H1 (cell line): ENCODE results near the gene HSD17B2. TPM values are rescaled to one million over a fixed set of nuclear protein-coding genes. Genes with fewer than 3 reads are reported as not detected.

ENCODE experiments used
- CTCF ChIA-PET: fragments of 300-600 bp; sonication (Branson Sonifier 250); formaldehyde crosslinking; loops from one replicate; lab custom pipeline; 2021; ENCODE audit not compliant: partially characterized antibody; lab: Charles Lee
- POLR2A ChIA-PET: fragments of 300-600 bp; sonication (Branson Sonifier 250); formaldehyde crosslinking; loops from one replicate; lab custom pipeline; 2021; ENCODE audit warnings: inconsistent platforms; ENCODE audit not compliant: partially characterized antibody; lab: Charles Lee
- DNase-seq, 2 experiments: peaks; one replicate each; pipeline versions ENCODE4 v3.0.0 to v3.0.0-alpha.2; 2010 to 2022; ENCODE audit warnings: low spot score in 2 of 2, low read depth in 1 of 2, mixed read lengths in 1 of 2
- FAIRE-seq: peaks from 2 replicates; lab custom pipeline; 2011; peaks lifted over from hg19 to GRCh38; lab: Jason Lieb, UNC
- H2AFZ ChIP-seq: 2 replicates; pipeline ENCODE4 v1.8.1; 2012; ENCODE audit warnings: low read length, inconsistent platforms
- H2AK5ac ChIP-seq: 2 replicates; pipeline ENCODE4 v1.6.1; 2013; ENCODE audit warnings: low read depth, low read length
- H2BK120ac ChIP-seq: replicated peaks from 2 replicates; pipeline ENCODE3; 2013; ENCODE audit warnings: low read depth, low read length, inconsistent platforms
- H2BK12ac ChIP-seq: 2 replicates; pipeline ENCODE4 v1.6.1; 2013; ENCODE audit warnings: low read depth, low read length
- H2BK15ac ChIP-seq: 2 replicates; pipeline ENCODE4 v1.6.1; 2013; ENCODE audit warnings: low read length
- H2BK20ac ChIP-seq: 2 replicates; pipeline ENCODE4 v1.6.1; 2013; ENCODE audit warnings: low read length
- H2BK5ac ChIP-seq: 2 replicates; pipeline ENCODE4 v1.6.1; 2013; ENCODE audit warnings: low read depth, low read length
- H3K14ac ChIP-seq: 2 replicates; pipeline ENCODE4 v1.6.1; 2013; ENCODE audit warnings: inconsistent platforms; ENCODE audit not compliant: insufficient read length
- H3K18ac ChIP-seq: 2 replicates; pipeline ENCODE4 v1.6.1; 2013; ENCODE audit warnings: low read length; ENCODE audit errors: extremely low read depth
- H3K23ac ChIP-seq: 2 replicates; pipeline ENCODE4 v1.6.1; 2013; ENCODE audit warnings: inconsistent platforms; ENCODE audit not compliant: insufficient read length
- H3K23me2 ChIP-seq: 2 replicates; pipeline ENCODE4 v1.6.1; 2013; ENCODE audit warnings: low read depth, low read length
- H3K27ac ChIP-seq: 2 replicates; pipeline ENCODE4 v1.6.1; 2011; ENCODE audit warnings: low read depth, low read length, inconsistent platforms
- H3K27me3 ChIP-seq, 4 experiments: replicated peaks in 1 of 4; 1 replicate in 1 of 4; 2 replicates in 3 of 4; pipeline versions ENCODE4 v1.6.1 to v1.8.1; 2011 to 2013; ENCODE audit warnings: low read length in 3 of 4, mild to moderate bottlenecking in 3 of 4, inconsistent platforms in 2 of 4, mixed read lengths in 2 of 4, moderate library complexity in 1 of 4; ENCODE audit not compliant: control insufficient read depth in 3 of 4, insufficient read depth in 3 of 4; ENCODE audit errors: extremely low read depth in 1 of 4
- H3K36me3 ChIP-seq, 4 experiments: 2 replicates each; pipeline versions ENCODE4 v1.6.1 to v1.8.1; 2011 to 2013; ENCODE audit warnings: mild to moderate bottlenecking in 4 of 4, low read length in 3 of 4, moderate library complexity in 2 of 4, control low read depth in 1 of 4, inconsistent platforms in 1 of 4; ENCODE audit not compliant: insufficient read depth in 4 of 4, control insufficient read depth in 2 of 4
- H3K4ac ChIP-seq: replicated peaks from 2 replicates; pipeline ENCODE3; 2013; ENCODE audit warnings: low read length, low read depth, mixed read lengths, inconsistent platforms; ENCODE audit not compliant: insufficient read length
- H3K4me1 ChIP-seq, 4 experiments: replicated peaks in 1 of 4; 1 replicate in 1 of 4; 2 replicates in 3 of 4; pipeline versions ENCODE4 v1.6.1 to v1.8.1; 2011 to 2013; ENCODE audit warnings: low read length in 3 of 4, inconsistent platforms in 2 of 4, mixed read lengths in 1 of 4; ENCODE audit not compliant: insufficient read depth in 4 of 4, control insufficient read depth in 3 of 4
- H3K4me2 ChIP-seq, 2 experiments: 2 replicates each; pipeline versions ENCODE4 v1.6.1 to v1.8.1; 2011 to 2013; ENCODE audit warnings: low read depth in 2 of 2, low read length in 2 of 2, control low read depth in 1 of 2, inconsistent platforms in 1 of 2, mild to moderate bottlenecking in 1 of 2; ENCODE audit not compliant: insufficient read depth in 1 of 2
- H3K4me3 ChIP-seq, 4 experiments: fragments of 200-600, 300-600 bp in 1 of 4; sonication (generic), shearing (Covaris generic), sonication (Bioruptor Twin) in 1 of 4; 2 replicates each; pipeline versions ENCODE4 v1.5.1 to v1.8.1; 2011 to 2016; ENCODE audit warnings: low read length in 4 of 4, low read depth in 3 of 4, control low read depth in 2 of 4, inconsistent platforms in 2 of 4, mild to moderate bottlenecking in 2 of 4, mixed read lengths in 1 of 4, moderate library complexity in 1 of 4; ENCODE audit not compliant: insufficient read depth in 2 of 4; ENCODE audit errors: extremely low read depth in 1 of 4
- H3K56ac ChIP-seq: replicated peaks from 2 replicates; pipeline ENCODE3; 2013; ENCODE audit warnings: low read depth, mild to moderate bottlenecking, mixed read lengths, low read length, inconsistent platforms; ENCODE audit not compliant: insufficient read length
- H3K79me1 ChIP-seq: 2 replicates; pipeline ENCODE4 v1.6.1; 2013; ENCODE audit warnings: low read depth, low read length, control low read depth
- H3K79me2 ChIP-seq, 2 experiments: 2 replicates each; pipeline versions ENCODE4 v1.6.1 to v1.8.1; 2012 to 2013; ENCODE audit warnings: low read length in 2 of 2, mild to moderate bottlenecking in 2 of 2, inconsistent platforms in 1 of 2; ENCODE audit not compliant: insufficient read depth in 2 of 2, control insufficient read depth in 1 of 2
- H3K9ac ChIP-seq, 4 experiments: replicated peaks in 1 of 4; 1 replicate in 1 of 4; 2 replicates in 3 of 4; pipeline versions ENCODE4 v1.6.1 to v1.8.1; 2011 to 2013; ENCODE audit warnings: low read depth in 3 of 4, low read length in 3 of 4, control low read depth in 2 of 4, mild to moderate bottlenecking in 2 of 4, moderate library complexity in 2 of 4, inconsistent platforms in 1 of 4; ENCODE audit errors: extremely low read depth in 1 of 4
- H3K9me3 ChIP-seq, 2 experiments: 2 replicates each; pipeline versions ENCODE4 v1.6.1 to v1.8.1; 2012 to 2013; ENCODE audit warnings: mild to moderate bottlenecking in 2 of 2, moderate library complexity in 2 of 2, control low read depth in 1 of 2, inconsistent platforms in 1 of 2, low read depth in 1 of 2, low read length in 1 of 2, mixed read lengths in 1 of 2; ENCODE audit not compliant: insufficient read depth in 2 of 2
- H4K20me1 ChIP-seq, 2 experiments: replicated peaks in 1 of 2; 2 replicates each; pipeline versions ENCODE3 to v1.8.1; 2011 to 2013; ENCODE audit warnings: inconsistent platforms in 2 of 2, low read length in 2 of 2, mild to moderate bottlenecking in 1 of 2; ENCODE audit not compliant: insufficient read depth in 2 of 2, control insufficient read depth in 1 of 2
- H4K5ac ChIP-seq: 2 replicates; pipeline ENCODE4 v1.6.1; 2013; ENCODE audit warnings: low read length, low read depth, mixed read lengths, inconsistent platforms; ENCODE audit not compliant: insufficient read length
- H4K8ac ChIP-seq: 2 replicates; pipeline ENCODE4 v1.8.0; 2013; ENCODE audit warnings: mild to moderate bottlenecking, moderate library complexity, low read length, inconsistent platforms; ENCODE audit not compliant: insufficient read depth; ENCODE audit errors: extremely low read depth
- H4K91ac ChIP-seq: replicated peaks from 2 replicates; pipeline ENCODE3; 2013; ENCODE audit warnings: low read length, mixed read lengths, inconsistent platforms; ENCODE audit not compliant: insufficient read length
- EGR1 ChIP-seq: IDR thresholded peaks from 2 replicates; pipeline ENCODE4 v1.6.1; 2011; ENCODE audit warnings: low read depth, low read length, borderline replicate concordance
- WGBS, 2 experiments: shearing (Covaris generic) in 1 of 2; methylation state at CpG; one replicate each; pipeline versions ENCODE4 v1.1.6 to v1.1.7; 2013 to 2015; ENCODE audit warnings: low lambda C conversion rate in 2 of 2, mixed read lengths in 2 of 2, inconsistent platforms in 1 of 2, low coverage in 1 of 2, missing lambda C conversion rate in 1 of 2; ENCODE audit not compliant: insufficient replicate concordance in 2 of 2, insufficient coverage in 1 of 2, insufficient read length in 1 of 2; ENCODE audit errors: extremely low coverage in 1 of 2, missing lambda C conversion rate in 1 of 2; 5-methylcytosine and 5-hydroxymethylcytosine counted together
- polyA plus RNA-seq, 7 experiments: library from polyadenylated mRNA; depleted of rRNA in 3 of 7; stranded (reverse) in 5 of 7; unstranded in 2 of 7; fragments of >200 nt in 5 of 7; fragments of 200-250 nt in 2 of 7; gene quantifications; 1 replicate in 5 of 7; 2 replicates in 1 of 7; 4 replicates in 1 of 7; pipeline versions ENCODE4 v1.2.1 to v1.2.3, GENCODE V29; 2011 to 2013; ENCODE audit warnings: missing spikeins in 2 of 7, mixed read lengths in 2 of 7
- total RNA-seq: library from RNA; stranded (reverse); fragmentation: NEBNext Ultra II Directional; extraction: Animal tissue kit (Norgen Biotek cat#: 25700); gene quantifications from 2 replicates; pipeline ENCODE4 v1.2.1, GENCODE V29; 2021

HSD17B2 gene
- total and polyA plus RNA-seq, 2 of the 8 experiments (the other 6 are each of a cell fraction or from before 2014, with no cell fraction given), result not detected

GRCh38 chr16:82055728-82056549, 20.9 kb downstream of the HSD17B2 start:
- no peak overlapping the region for H3K4ac ChIP-seq
- no peak overlapping the region for H3K9ac ChIP-seq
- no peaks in the 10 kb centered on the region for H3K79me2 ChIP-seq
- no peak overlapping the region for H3K27ac ChIP-seq
- H2BK15ac ChIP-seq, result no peak overlapping the region
- ChIA-PET CTCF (no interaction called here), POLR2A (no interaction called here)
- no peak overlapping the region for H2BK20ac ChIP-seq
- H4K20me1 ChIP-seq, result no peaks in the 10 kb centered on the region
- H2AK5ac ChIP-seq, result no peak overlapping the region
- H4K8ac ChIP-seq, result no peak overlapping the region
- no peaks in the 10 kb centered on the region for H3K9me3 ChIP-seq
- H3K4me1 ChIP-seq, result no peaks in the 10 kb centered on the region
- no peaks in the 10 kb centered on the region for H3K36me3 ChIP-seq
- no peaks in the 10 kb centered on the region for H3K79me1 ChIP-seq
- no peak overlapping the region for H3K4me3 ChIP-seq
- H2AFZ ChIP-seq, result no peak overlapping the region
- H4K5ac ChIP-seq, result no peak overlapping the region
- DNase-seq (no peak), FAIRE-seq (no peak)
- no peak overlapping the region for H2BK120ac ChIP-seq
- H4K91ac ChIP-seq, result no peak overlapping the region
- no peaks in the 10 kb centered on the region for H3K23me2 ChIP-seq
- peaks cover 0 to 1% (median 0%) of the 10 kb centered on the region in 4 experiments; a peak in 1 of 7 replicates for H3K27me3 ChIP-seq
- no peak for TF ChIP-seq EGR1
- H3K4me2 ChIP-seq, result no peak overlapping the region
- H2BK5ac ChIP-seq, result no peak overlapping the region
- no peak overlapping the region for H3K56ac ChIP-seq
- H3K14ac ChIP-seq, result no peak overlapping the region
- WGBS, 2 experiments, result 93% methylated on average over 8 of the region's 8 CpGs; no CpG with 5 or more reads in 1 of the 2 experiments
- H3K18ac ChIP-seq, result no peak overlapping the region
- no peak overlapping the region for H2BK12ac ChIP-seq
- H3K23ac ChIP-seq, result no peak overlapping the region
